GM18520 (cell line): ENCODE data around the gene ANKRD23.
A peak's percentile ranks its signal among the peaks of the same experiment; 100 is the strongest.
"Not testable (repeated sequence)": the region's sequence is repeated elsewhere in the genome, so short reads cannot be mapped to it uniquely, and the experiment has no call there.

Source experiments
- ATAC-seq: cut with Tn5 transposase; IDR thresholded peaks from one replicate; pipeline ENCODE4 v1.9.1; 2021; ENCODE audit not compliant: unreplicated experiment

ANKRD23 gene

DNA sequence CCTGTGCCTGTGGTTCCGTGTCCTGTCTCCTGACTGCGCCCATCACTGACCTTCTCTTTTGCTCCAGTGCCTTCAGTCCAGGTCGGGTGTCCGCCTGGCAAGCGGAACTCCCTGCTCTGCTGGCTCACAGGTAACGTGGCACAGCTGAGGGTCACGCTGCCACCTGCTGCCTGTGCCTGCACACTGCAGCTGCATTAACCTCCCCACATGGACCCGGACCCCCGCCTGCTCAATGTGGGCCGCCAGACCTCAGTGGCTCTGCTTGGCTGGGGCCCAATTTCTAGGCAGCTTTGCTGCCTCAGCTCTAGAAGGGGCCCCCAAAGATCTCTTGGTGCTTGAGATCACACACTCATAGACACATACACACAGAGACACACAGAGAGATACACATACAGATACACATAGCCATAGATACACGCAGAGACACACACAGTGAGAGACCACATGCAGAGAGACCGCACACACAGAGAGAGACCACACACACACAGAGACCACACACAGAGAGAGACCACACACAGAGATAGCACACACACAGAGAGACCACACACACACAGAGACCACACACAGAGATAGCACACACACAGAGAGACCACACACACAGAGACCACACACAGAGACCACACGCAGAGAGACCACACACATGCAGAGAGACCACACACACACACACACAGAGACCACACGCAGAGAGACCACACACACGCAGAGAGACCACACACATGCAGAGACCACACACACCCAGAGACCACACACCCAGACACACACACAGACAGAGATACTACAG lies 42.6 kb downstream of the ANKRD23 start:
- ATAC-seq, result peak; percentile 78

DNA sequence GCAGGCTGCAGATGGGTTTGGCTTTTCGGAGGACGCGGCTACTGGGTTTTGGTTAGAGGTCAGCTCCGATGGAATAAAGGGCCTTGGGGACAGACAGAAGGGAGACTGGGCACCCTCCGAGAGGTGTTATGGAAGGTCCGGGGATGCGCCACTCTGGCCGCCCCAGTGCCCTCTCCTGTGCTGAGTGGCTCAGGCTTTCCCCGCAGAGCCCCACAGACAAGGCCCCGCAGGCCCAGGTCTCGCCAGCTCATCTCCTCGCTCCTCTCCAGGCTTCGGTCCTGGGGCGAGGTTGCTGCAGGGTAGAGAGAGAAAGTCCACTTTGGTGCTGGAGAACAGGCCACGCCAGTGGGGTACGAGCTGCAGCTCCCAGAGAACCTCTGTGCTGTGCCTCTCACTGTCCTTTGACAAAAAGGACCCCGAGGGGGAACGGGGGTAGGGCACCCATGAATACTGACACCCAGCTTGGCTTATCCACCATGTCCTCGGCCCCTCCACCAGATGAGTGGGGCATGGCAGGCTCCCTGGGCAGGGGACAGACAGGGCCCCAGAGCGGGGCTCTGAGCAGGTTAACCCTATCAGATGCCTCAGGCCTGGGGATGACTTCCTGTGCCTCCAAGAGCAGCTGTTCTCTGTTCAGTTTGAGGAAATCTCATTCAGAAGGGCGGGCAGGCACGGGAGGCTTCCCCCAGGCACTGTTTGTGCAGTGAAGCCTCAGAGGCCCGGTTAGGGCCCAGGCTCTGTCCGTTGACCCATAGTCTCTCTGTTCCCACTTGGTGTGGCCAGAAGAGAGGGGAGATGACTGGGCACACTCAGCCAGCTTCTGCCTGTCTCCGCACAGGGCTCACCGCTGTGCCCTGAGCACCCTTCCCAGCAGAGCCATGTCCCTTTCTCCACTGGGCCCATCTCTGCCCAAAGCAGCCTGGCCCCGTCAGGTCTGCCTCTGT lies 43.5 kb downstream of the ANKRD23 start:
- ATAC-seq, result peak; percentile 9

DNA sequence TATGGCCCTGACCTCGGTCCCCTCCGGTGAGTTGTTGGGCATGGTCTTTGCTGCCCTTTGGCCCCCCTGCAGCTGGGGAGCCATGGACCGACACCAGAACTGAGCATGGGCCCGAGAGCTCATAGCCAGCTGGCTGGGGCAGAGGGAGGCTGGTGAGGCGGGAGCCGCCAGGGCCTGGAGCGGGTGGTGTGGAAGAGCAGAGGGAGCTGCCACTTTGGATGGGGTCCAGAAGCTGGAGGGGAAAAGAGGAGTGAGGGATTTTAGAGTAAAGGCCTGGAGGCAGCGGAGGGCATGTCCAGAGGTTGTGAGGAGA lies 44.2 kb downstream of the ANKRD23 start:
- no peak for ATAC-seq

DNA sequence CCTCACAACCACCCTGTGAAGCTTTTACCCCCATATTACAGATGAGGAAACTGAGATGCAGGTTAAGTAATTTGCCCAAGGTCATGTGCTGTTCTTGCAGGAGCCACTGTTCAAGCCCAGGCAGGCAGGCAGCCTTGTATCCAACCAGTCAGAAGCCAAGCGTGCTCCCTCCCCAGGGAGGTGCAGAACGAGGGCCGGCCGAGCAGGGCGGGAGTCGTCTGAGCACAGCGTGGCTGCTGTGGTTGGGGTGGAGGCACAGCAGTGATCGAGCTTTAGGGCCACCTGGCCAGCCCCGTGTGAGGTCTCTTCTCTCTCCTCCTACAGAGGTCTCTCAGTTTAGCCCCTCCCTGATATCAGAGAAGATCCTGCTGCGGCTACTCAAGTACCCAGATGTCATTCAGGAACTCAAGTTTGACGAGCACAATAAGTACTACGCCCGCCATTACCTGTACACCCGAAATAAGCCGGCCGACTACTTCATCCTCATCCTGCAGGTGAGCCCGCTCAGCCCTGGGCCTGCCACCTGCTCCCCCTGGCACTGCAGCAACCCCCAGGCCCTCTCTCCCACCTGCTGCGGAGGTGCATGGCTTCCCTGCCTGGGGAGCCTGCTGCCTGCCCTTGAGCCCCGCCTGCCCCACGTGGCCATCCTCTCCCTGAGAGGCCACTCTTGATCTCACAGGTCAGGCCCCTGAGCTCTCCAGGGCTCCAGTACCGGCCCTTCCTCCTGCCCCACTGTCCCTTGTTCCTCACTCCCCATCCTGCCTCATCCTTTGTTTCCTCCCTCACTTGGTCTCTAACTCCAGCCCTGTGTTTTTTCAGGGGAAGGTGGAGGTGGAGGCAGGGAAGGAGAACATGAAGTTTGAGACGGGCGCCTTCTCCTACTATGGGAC lies 44.8 kb downstream of the ANKRD23 start:
- ATAC-seq, result no peak

DNA sequence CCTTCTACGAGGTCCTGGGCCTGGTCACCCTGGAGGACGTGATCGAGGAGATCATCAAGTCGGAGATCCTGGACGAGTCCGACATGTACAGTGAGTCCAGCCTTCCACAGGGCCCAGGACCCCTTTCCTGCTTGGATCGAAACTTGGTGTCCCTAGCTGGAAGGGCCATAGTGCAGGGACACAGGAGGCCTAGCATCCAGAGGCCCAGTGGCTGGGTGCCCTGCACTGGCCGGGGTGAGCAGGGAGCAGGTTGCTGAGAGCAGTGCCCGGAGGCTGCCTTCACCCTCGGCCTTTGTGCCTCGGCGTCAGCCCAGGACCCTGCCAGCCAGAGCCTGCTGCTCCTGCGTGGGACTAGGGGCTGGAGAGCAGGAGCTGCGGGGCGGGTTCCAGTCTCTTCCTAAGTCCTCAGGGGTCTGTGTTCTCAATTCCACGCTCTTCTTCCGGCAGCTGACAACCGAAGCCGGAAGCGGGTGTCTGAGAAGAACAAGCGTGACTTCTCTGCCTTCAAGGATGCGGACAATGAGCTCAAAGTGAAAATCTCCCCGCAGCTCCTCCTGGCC lies 46.7 kb downstream of the ANKRD23 start:
- no peak for ATAC-seq

DNA sequence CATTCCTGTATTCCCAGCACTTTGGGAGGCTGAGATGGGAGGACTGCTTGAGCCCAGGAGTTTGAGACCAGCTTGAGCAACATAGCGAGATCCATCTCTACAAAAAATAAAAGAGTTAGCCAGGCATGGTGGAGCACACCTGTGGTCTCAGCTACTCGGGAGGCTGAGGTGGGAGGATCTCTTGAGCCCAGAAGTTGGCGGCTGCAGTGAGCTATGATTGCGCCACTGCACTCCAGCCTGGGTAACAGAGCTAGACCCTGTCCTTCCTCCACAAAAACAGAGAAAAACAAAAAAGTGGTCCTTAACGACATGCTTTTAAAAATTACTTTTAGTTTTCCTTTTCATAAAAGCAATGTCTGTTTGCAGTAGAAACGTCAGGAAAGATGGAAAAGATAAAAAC lies 47.3 kb downstream of the ANKRD23 start:
- not testable (repeated sequence) for ATAC-seq

DNA sequence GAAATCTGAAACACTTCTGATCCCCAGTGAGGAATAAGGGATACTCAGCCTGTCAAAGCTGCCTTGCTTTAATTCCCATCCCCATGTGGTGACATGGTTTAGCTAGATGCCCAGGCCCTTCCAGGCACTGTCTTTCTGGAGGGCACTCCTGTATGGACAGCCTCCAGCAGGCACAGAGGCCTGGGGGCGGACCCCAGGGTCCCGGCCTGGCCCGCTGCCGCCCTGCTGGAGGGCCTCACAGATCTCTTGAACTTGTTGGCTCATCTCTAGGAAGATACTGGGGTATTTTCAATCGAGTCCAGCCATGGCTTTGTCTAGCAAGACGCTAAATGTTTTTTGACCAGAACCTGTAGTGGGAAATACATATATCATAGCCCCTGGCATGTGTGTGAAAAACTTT lies 48.7 kb downstream of the ANKRD23 start:
- ATAC-seq, result no peak

DNA sequence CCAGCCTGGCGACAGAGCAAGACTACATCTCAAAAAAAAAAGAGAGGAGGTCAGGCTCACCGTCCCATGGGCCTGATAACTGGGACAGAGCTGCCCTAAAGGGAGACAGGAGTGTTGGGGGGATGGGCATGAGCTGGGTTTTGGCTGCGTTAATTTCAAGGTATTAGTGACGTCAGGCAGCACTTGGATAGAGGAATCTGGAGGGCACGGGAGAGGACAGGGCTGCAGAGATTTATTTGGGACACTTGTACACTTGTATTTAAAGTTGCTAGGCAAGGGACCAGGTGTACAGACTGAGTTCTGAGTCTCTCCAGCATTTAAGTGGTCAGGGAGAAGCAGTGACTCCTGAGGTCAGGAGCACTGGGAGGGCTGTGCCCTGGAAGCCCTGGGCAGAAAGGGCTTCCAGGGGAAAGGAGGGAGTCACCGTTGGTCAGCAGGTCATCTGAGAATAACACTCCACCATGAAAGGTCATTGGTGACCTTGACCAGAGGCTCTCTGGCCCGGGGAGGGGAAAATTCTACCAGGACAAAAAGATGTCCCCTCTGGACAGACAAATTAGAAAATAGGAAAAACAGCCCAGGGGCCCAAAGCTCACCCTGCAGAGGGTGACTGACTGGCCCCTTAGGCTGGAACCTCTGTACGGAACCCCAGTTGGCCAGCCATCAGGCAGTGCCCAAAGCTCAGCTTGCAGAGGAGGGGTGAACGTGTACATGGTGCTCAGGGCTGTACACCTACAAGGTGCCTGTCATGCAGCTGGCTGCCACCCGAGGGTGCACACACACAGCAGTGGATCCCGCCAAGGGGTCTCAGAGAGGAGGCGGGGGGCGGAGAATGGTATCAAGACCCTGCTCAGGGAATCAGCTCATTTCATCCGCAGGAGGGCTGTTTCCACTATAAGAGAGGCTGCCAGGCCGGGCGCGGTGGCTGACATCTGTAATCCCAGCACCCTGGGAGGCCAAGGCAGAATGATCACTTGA lies 50.8 kb downstream of the ANKRD23 start:
- ATAC-seq, result no peak

DNA sequence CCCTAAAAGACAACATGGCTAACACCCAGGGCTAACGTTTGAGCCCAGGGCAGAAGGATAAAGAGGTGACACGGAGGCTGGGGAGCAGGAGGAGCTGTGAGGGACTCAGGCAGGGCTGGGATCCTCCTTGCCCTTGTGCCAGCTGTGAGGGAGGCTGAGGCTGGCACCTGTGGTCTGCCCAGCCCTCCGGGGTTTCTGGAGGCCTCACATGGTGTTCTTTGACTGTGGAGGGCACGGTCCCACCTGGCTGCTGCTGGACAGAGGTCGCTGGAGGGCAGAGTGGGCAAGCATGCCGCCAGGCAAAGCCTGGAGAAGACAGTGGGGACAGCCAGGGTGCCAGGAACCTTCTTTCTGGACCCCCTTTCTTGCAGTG lies 54.6 kb downstream of the ANKRD23 start:
- ATAC-seq, result no peak

DNA sequence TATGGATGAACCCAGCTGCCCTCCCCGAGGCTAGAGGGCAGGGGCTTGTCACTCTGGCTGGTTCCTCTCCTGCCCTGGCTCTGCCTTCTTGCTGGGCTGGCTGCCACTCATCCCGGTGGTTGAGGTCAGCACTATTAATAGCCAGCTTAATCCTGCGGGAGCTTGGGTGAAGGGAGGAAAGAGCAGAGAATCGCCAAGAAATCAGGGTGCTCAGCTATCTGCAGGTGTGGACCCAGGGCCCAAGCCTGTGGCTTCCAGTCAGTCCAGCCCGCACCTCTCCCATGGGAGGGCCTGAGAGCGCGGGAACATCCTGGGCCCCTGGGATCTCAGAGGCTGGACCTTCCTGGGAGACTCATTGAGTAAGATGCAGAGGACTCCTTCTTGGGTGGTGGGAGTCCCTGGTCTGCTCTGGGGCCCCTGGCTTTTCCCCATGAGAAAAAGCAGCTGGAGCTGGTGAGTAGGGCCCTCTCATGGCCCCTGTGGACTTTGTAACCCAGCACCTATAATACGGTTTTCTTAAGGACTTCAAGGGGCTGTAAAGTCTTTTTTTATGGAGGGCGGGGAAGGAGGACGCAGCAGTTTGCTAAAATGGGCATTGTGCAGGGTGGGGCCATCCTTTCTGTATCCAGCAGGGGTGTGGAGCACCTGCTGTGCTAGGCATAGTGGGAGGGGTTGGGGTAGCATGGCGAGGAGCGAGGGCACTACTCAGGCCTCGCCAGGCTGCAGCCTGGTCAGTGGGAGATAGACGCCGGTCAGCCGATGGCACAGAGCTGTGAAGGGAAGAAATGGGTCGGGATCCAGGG lies 55.2 kb downstream of the ANKRD23 start:
- no peak for ATAC-seq
